ENCODE data around the gene EPB41L1.

EPB41L1 gene

GRCh38 chr20:36153204-36153603 lies 1.3 kb upstream of the EPB41L1 start:
- TF ChIP-seq, protein P1, sequence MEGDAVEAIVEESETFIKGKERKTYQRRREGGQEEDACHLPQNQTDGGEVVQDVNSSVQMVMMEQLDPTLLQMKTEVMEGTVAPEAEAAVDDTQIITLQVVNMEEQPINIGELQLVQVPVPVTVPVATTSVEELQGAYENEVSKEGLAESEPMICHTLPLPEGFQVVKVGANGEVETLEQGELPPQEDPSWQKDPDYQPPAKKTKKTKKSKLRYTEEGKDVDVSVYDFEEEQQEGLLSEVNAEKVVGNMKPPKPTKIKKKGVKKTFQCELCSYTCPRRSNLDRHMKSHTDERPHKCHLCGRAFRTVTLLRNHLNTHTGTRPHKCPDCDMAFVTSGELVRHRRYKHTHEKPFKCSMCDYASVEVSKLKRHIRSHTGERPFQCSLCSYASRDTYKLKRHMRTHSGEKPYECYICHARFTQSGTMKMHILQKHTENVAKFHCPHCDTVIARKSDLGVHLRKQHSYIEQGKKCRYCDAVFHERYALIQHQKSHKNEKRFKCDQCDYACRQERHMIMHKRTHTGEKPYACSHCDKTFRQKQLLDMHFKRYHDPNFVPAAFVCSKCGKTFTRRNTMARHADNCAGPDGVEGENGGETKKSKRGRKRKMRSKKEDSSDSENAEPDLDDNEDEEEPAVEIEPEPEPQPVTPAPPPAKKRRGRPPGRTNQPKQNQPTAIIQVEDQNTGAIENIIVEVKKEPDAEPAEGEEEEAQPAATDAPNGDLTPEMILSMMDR (IDR thresholded peaks at IDR 0.05; ENCODE audit: borderline replicate concordance, insufficient read depth, low read depth, low read length) = no peak
- no peak overlapping the region for H3K4me3 ChIP-seq (ENCODE audit: low read depth, low read length)

DNA sequence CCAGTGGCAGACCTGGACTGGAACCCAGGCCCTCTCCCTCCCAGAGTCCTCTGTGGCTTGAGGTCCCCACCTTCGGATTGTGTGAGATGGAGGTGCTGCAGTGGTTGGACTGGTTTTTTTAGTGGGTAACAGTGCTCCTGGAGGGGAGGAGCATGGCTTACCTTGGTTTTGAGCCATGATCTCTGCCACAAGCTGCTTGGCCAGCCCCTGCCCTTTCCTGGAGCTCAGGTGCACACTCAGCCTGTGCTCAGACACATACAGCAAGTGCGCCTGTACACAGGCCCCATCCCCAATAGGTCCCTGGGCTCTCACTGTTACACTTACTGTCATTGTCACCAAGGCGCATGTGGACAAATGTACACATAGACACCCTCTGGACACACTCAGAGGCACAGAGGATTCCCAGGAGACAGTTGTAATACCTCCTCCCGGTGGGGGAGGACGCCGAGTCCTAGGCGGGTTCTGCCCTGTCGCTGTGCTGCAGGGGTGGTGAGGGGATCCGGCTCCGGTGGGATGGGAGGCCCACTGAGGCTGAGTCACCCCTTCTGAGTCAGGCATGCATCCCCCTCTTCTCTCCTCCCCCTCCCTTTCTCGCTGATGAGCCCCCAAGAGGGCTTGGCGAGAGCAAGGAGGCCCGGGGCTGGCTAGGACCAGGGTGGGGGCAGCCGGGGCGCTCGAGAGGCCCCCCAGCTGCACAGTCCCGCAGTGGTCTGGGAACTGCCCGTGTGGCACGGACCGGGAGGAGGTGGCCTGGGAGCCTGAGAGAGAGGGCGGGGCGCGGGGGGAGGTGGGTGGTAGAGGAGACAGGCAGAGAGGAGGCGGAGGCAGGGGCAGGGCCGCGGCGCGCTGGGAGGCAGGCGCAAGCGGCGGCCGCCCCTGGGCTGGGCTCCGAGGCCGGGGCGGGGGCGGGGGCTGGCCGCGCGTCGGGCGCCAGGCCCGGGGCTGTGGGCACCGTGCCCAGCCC lies 522 bp upstream of the EPB41L1 start:
- TF ChIP-seq, protein P1 (IDR thresholded peaks at IDR 0.05; ENCODE audit: borderline replicate concordance, insufficient read depth, low read depth, low read length) = no peak
- no peak overlapping the region for H3K4me3 ChIP-seq (ENCODE audit: low read depth, low read length)

- TF ChIP-seq, protein P1 (IDR thresholded peaks at IDR 0.05; ENCODE audit: borderline replicate concordance, insufficient read depth, low read depth, low read length) = no peak
- H3K4me3 ChIP-seq (ENCODE audit: low read depth, low read length) = no peak overlapping the region
These were observed 1.1 kb downstream of the EPB41L1 start for GRCh38 chr20:36155629-36155971.

DNA sequence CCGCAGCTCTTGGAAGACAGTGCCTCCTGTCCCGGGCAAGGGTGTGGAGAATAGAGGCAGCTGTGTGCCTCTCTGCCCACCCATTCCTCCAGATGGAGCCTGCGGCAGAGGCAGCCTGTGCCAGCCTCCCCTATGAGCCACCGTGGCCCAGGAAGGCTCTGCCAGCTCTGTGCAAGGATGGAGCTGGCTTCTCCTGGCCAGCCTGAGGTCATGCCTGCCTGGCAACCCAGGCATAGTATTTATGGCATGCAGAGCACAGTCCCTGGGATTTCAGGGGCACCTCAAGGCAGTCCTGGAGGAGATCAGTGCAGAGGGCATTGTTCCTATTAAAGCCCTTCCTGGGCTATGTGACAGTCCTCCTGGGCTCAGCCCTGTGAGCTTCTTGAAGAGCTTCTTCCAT lies 1.5 kb downstream of the EPB41L1 start:
- TF ChIP-seq, protein P1 (IDR thresholded peaks at IDR 0.05; ENCODE audit: borderline replicate concordance, insufficient read depth, low read depth, low read length) = no peak
- H3K4me3 ChIP-seq (ENCODE audit: low read depth, low read length) = no peak overlapping the region

GRCh38 chr20:36157610-36158009 lies 3.1 kb downstream of the EPB41L1 start:
- TF ChIP-seq, protein P1 (IDR thresholded peaks at IDR 0.05; ENCODE audit: borderline replicate concordance, insufficient read depth, low read depth, low read length) = no peak
- H3K4me3 ChIP-seq (ENCODE audit: low read depth, low read length) = no peak overlapping the region

DNA sequence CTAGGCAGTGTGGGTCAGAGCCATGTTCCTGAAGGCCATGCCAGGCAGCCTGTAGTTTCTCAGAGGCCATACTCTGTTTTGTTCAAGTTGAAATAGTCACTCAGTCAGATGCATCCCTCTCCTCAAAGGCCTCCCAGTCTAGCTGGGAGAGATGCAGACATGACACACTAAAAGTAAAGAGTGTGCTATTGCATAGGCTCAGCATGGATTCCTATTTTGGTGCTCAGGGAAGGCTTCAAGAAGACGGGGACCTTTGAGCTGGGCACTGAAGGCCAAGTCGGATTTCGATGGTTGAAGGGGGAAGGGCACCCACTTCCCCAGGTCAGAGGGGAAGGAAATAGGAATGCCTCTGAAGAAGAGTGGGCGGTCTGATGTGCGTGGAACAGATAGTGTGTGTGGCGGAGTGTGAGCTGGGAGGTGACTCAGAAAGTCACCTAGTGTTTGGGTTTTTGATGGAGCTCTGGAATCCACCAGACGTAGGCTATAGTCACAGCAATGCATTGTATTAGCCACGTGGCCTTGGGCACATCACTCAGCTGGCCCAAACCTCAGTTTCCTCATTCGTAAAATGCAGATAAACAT lies 3.7 kb downstream of the EPB41L1 start:
- TF ChIP-seq, protein P1 (IDR thresholded peaks at IDR 0.05; ENCODE audit: borderline replicate concordance, insufficient read depth, low read depth, low read length) = no peak
- H3K4me3 ChIP-seq (ENCODE audit: low read depth, low read length) = no peak overlapping the region

GRCh38 chr20:36159833-36160232 lies 5.3 kb downstream of the EPB41L1 start:
- no peak overlapping the region for H3K4me3 ChIP-seq (ENCODE audit: low read depth, low read length)
- TF ChIP-seq, protein P1 (IDR thresholded peaks at IDR 0.05; ENCODE audit: borderline replicate concordance, insufficient read depth, low read depth, low read length) = no peak

Data from GM12875 (cell line).